HFFc6 (cell line): ENCODE measurements around the gene PEDS1. TPM values are rescaled to one million over a fixed set of nuclear protein-coding genes. Genes with fewer than 3 reads are reported as not detected.
"Not testable (repeated sequence)": the region's sequence is repeated elsewhere in the genome, so short reads cannot be mapped to it uniquely, and the experiment has no call there.

Source experiments
- DNase-seq: peaks from one replicate; pipeline ENCODE4 v3.0.0-alpha.2; 2018
- H3K27ac Mint-ChIP-seq: 2 replicates; pipeline ENCODE4 v1.8.0; 2020; ENCODE audit warnings: mild to moderate bottlenecking, mixed read lengths
- H3K27me3 Mint-ChIP-seq: 2 replicates; pipeline ENCODE4 v1.8.0; 2021; ENCODE audit warnings: mild to moderate bottlenecking, moderate library complexity, mixed read lengths; ENCODE audit not compliant: insufficient read depth
- H3K36me3 Mint-ChIP-seq: 2 replicates; pipeline ENCODE4 v1.8.0; 2021; ENCODE audit warnings: low read depth, mixed read lengths
- H3K4me1 Mint-ChIP-seq: 2 replicates; pipeline ENCODE4 v1.8.0; 2020; ENCODE audit warnings: low read depth, mixed read lengths
- H3K4me3 Mint-ChIP-seq: 2 replicates; pipeline ENCODE4 v1.8.0; 2020; ENCODE audit warnings: mild to moderate bottlenecking, moderate library complexity, mixed read lengths
- H3K9me3 Mint-ChIP-seq: 2 replicates; pipeline ENCODE4 v1.8.0; 2020; ENCODE audit warnings: mild to moderate bottlenecking, mixed read lengths
- total RNA-seq, 6 experiments: library from RNA; stranded (reverse); fragmentation: NEBNext Ultra II Directional; extraction: Animal tissue kit (Norgen Biotek cat#: 25700); gene quantifications; 2 replicates in 1 of 6; 3 replicates in 5 of 6; pipeline ENCODE4 v1.2.3, GENCODE V29; 2021
- TF ChIP-seq, protein P1 (sequence below): fragments of 200-600 bp; sonication (generic); IDR thresholded peaks from 2 replicates; pipeline ENCODE4 v1.5.0; 2021; ENCODE audit warnings: antibody characterized with exemption, mild to moderate bottlenecking

PEDS1 gene
- total RNA-seq, 6 experiments from 2014 or later: 25.8 to 29.8 (median 27.8) TPM

DNA sequence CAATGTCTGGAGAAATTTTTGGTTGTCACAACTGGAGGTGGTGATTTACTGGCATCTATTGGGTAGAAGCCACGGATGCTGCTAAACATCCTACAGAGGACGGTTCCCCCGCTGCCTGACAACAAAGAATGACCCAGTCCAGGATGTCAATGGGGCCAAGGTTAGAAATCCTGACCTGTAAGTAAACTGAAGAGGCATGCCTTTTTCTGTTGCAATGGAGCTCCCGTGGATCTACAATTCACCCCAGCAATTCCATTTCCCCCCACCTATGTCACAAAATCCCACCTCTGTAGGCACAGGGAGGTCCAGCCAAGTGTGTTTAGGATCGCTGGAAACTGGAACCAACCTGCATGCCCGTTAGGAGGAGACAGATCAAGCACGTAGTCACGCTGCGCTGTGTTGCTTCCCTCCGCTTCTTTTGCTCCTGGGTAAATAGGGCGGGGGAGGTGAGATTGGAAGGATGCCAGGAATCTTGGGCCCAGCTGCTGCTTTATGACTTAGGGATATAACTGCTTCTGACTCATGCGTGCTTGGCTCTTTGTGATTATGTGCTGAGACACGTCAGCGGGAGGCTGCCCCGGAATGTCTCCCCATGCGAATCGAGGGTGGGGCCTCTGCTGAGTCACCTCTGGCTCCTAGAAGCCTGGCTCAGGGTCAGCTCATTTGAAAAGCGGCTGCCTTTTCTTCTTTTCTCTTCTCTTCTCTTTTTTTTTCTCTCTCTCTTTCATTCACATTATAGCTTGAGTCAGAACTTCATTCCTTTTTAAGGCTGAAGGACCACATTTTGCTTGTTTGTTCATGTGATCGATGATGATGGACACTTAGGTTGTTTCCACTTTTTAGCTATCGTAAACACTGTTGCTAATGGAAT is 12.4 kb upstream of the PEDS1 start:
- Mint-ChIP-seq H3K9me3 (no peaks in the 10 kb centered on the region), H3K36me3 (no peaks in the 10 kb centered on the region), H3K27ac (peak overlapping the region; percentile 100), H3K27me3 (peaks cover 5% of the 10 kb centered on the region; the same call in 1 of the 2 replicates), H3K4me1 (peaks cover 40% of the 10 kb centered on the region), H3K4me3 (peak overlapping the region; percentile 93)
- peak; percentile 100 for DNase-seq
- TF ChIP-seq, protein P1, sequence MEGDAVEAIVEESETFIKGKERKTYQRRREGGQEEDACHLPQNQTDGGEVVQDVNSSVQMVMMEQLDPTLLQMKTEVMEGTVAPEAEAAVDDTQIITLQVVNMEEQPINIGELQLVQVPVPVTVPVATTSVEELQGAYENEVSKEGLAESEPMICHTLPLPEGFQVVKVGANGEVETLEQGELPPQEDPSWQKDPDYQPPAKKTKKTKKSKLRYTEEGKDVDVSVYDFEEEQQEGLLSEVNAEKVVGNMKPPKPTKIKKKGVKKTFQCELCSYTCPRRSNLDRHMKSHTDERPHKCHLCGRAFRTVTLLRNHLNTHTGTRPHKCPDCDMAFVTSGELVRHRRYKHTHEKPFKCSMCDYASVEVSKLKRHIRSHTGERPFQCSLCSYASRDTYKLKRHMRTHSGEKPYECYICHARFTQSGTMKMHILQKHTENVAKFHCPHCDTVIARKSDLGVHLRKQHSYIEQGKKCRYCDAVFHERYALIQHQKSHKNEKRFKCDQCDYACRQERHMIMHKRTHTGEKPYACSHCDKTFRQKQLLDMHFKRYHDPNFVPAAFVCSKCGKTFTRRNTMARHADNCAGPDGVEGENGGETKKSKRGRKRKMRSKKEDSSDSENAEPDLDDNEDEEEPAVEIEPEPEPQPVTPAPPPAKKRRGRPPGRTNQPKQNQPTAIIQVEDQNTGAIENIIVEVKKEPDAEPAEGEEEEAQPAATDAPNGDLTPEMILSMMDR: peak; percentile 8; the same call in 1 of the 2 replicates

DNA sequence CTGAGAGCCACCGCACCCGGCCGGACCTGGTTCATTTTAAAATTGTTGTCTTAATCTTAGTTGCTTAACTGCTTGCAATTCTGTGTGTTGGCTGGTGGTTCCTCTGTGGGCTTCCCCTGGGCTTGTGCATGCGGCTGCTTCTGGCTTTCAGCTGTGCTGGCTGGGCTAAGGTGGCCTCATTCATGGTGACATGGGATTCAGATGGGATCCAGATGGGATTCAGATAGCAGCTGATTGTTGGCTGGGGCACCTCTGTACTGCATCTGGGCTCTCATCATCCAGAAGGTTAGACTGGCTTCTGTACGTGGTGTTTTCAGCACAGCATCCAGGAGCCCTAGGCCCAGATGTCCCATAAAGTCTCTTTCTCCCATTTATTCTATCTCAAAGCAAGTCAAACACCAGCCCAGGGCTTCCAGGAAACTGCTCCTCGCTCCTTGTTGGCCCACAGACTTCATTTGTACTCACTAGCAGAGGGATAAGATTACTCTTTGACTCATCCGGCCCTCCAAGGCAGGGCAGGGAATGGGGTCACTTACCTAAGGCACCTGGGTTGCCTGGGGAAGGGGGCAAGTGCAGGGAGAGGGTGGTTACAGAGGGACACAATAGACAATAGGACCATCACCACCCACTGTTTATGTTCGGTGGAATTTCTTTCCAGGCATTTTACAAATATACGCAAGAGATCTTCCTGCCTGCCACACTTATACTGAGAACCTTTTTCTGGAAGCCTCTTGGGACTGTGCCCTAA is 10.2 kb upstream of the PEDS1 start:
- Mint-ChIP-seq H3K4me3 (no peak overlapping the region), H3K27ac (peak overlapping the region; percentile 64), H3K4me1 (peaks cover 41% of the 10 kb centered on the region), H3K9me3 (no peaks in the 10 kb centered on the region), H3K27me3 (peaks cover 5% of the 10 kb centered on the region; the same call in 1 of the 2 replicates), H3K36me3 (no peaks in the 10 kb centered on the region)
- TF ChIP-seq, protein P1: no peak
- DNase-seq: no peak

GRCh38 chr20:50161494-50161893 is 8.0 kb upstream of the PEDS1 start:
- H3K9me3 Mint-ChIP-seq, H3K4me3 Mint-ChIP-seq, H3K27me3 Mint-ChIP-seq, DNase-seq, H3K27ac Mint-ChIP-seq, H3K36me3 Mint-ChIP-seq: not testable (repeated sequence)
- H3K4me1 Mint-ChIP-seq: peaks cover 37% of the 10 kb centered on the region

DNA sequence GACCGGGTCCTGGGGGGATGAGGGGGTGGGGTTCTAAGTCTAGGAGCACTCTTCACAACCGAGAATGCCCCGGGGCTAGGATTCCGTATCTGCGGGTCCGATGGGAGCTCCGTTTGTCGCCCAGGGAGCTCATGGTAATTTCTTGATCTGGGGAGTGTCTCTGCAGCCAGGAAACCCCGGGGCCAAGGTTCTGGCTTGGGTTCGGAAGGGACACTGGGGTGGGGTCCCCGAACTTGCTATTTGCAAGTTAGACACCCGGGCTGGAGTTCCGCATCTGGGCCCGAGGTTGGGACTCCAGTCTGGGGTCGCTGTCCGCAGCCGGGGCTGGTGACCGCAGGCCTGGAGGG is 397 bp downstream of the PEDS1 start:
- DNase-seq: no peak
- TF ChIP-seq, protein P1: no peak
- no peaks in the 10 kb centered on the region for H3K9me3 Mint-ChIP-seq
- H3K4me1 Mint-ChIP-seq: peaks cover 53% of the 10 kb centered on the region
- H3K36me3 Mint-ChIP-seq: peaks cover 14% of the 10 kb centered on the region
- peaks cover 2% of the 10 kb centered on the region; the same call in 1 of the 2 replicates for H3K27me3 Mint-ChIP-seq
- peak overlapping the region; percentile 89 for H3K4me3 Mint-ChIP-seq
- peak overlapping the region; percentile 70 for H3K27ac Mint-ChIP-seq

DNA sequence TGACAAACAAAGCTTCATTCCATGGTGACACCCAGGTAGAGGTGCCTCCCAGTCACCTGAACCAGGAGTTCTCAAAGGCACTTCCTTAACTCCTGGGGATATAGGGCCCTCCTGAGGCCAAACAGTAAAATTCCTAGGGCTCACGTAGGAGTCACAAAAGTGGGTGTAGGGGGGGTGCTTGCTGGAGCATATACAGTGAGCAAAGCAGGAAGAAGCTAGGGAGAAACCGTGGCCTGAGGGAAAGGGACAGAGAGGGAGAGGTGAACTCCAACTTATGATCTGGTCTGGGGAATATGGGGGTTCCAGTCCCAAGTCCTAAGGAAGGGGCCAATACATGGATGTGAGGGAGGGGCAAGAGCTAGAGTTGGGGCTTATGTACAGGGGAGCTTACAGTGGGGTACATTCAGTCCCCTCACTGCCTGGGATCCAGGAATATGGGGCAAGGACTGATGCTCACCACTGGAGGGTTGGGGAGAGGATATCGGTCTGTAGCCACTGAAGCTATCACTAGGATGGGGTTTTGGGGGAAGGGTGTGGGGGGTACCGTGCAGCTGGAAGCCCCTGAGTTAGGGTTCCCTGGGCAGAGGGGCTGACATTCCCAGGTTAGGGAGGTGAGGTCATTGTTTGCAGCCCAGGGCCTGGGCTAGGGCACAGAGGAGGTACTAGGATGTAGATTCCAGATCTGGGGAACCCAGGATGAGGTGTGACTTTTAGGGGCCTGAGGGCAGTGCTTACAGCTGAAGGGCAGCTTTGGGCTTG is 950 bp downstream of the PEDS1 start:
- no peak for DNase-seq
- H3K9me3 Mint-ChIP-seq: no peaks in the 10 kb centered on the region
- peak overlapping the region; percentile 89 for H3K4me3 Mint-ChIP-seq
- TF ChIP-seq, protein P1: peak; percentile 12; the same call in 1 of the 2 replicates
- peaks cover 2% of the 10 kb centered on the region; the same call in 1 of the 2 replicates for H3K27me3 Mint-ChIP-seq
- H3K4me1 Mint-ChIP-seq: peaks cover 58% of the 10 kb centered on the region
- peaks cover 14% of the 10 kb centered on the region for H3K36me3 Mint-ChIP-seq
- peak overlapping the region; percentile 70 for H3K27ac Mint-ChIP-seq
